ENCODE measurements around the gene CEP95.

CEP95 gene

DNA sequence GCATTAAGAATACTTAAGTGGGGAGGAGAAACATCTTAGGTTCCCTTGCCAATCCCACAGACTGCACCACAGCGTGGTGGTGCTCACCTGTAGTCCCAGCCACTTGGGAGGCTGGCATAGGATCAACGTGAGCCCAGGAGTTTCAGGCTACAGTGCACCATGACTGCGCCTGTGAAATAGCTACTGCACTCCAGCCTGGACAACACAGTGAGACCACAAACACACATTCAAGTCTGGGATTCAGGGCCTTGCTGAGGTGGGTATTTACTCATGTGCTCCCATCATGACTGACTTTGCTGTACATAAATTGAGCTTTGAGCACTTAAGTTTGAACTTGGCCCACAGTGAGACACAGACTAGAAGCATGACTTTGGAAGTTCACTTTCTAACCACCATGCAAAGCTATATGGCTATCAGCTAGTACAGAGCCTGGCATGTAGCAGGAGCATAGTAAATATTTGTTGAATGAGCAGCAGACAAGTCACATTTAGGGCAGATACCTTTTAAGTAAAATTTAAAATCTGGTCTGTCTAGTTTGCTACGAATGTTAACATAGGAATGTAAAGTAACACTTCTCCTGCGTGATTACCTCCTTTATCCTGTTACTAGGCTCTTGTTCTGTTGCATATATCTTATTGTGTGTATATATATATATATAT lies 33.5 kb downstream of the CEP95 start:
- H3K4me1 ChIP-seq (ENCODE audit: control insufficient read depth, insufficient read depth, low read length): no peaks in the 10 kb centered on the region
- no peaks in the 10 kb centered on the region for H3K27me3 ChIP-seq (ENCODE audit: control insufficient read depth, insufficient read depth, low read length)
- H3K36me3 ChIP-seq (ENCODE audit: control insufficient read depth, insufficient read depth, low read length): peaks cover 68% of the 10 kb centered on the region
- H3K9ac ChIP-seq (ENCODE audit: low read length): no peak overlapping the region
- no peak overlapping the region for H3K27ac ChIP-seq (ENCODE audit: low read depth, low read length)
- no peak overlapping the region for H3K4me3 ChIP-seq (ENCODE audit: low read depth, low read length)
- H3K9me3 ChIP-seq (ENCODE audit: control insufficient read depth, insufficient read depth, low read depth, low read length): no peaks in the 10 kb centered on the region

DNA sequence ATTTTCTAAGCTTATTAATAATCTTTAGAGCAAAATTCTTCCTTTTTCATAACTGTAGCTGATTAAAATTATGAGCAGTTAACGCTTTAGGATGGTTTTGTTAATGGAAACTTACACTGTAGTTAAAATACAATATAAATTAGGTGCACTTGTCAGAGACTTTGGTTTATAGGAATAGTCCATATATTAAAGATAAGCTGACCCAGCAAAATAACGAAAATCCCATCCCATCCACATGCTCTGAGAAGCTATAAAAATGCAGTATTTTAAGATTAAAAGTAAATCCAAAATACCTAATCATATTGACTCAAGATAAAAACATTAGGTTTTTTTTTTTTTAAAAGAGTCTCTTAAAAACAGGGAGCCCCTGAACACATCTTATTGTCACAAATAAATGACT lies 38.0 kb downstream of the CEP95 start:
- Histone ChIP-seq H3K27me3 (ENCODE audit: control insufficient read depth, insufficient read depth, low read length) (no peaks in the 10 kb centered on the region), H3K36me3 (ENCODE audit: control insufficient read depth, insufficient read depth, low read length) (peaks cover 36% of the 10 kb centered on the region), H3K4me3 (ENCODE audit: low read depth, low read length) (no peak overlapping the region), H3K9me3 (ENCODE audit: control insufficient read depth, insufficient read depth, low read depth, low read length) (no peaks in the 10 kb centered on the region), H3K4me1 (ENCODE audit: control insufficient read depth, insufficient read depth, low read length) (peaks cover 13% of the 10 kb centered on the region), H3K9ac (ENCODE audit: low read length) (no peak overlapping the region), H3K27ac (ENCODE audit: low read depth, low read length) (no peak overlapping the region)

DNA sequence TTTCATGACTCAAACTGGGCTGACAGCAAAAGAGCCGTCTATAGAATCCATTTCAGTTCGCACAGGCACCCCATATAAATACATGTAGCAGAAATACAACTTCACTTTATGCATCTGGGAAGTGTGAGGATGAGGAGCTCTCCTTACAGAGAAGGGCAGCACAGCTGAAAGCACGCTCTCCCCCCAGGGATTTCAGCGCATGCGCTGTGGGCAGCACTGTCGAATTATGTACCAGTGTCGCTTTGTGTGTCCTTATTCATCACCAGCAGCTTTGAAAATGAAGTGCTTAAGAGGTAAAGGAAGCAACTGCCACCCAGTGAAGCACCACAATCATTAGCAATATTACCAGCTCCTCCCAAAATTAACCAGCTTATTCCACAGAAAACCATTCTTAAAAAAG lies 39.9 kb downstream of the CEP95 start:
- Histone ChIP-seq H3K4me1 (ENCODE audit: control insufficient read depth, insufficient read depth, low read length) (peaks cover 13% of the 10 kb centered on the region), H3K4me3 (ENCODE audit: low read depth, low read length) (no peak overlapping the region), H3K27ac (ENCODE audit: low read depth, low read length) (no peak overlapping the region), H3K9ac (ENCODE audit: low read length) (no peak overlapping the region), H3K9me3 (ENCODE audit: control insufficient read depth, insufficient read depth, low read depth, low read length) (no peaks in the 10 kb centered on the region), H3K36me3 (ENCODE audit: control insufficient read depth, insufficient read depth, low read length) (peaks cover 38% of the 10 kb centered on the region), H3K27me3 (ENCODE audit: control insufficient read depth, insufficient read depth, low read length) (no peaks in the 10 kb centered on the region)

DNA sequence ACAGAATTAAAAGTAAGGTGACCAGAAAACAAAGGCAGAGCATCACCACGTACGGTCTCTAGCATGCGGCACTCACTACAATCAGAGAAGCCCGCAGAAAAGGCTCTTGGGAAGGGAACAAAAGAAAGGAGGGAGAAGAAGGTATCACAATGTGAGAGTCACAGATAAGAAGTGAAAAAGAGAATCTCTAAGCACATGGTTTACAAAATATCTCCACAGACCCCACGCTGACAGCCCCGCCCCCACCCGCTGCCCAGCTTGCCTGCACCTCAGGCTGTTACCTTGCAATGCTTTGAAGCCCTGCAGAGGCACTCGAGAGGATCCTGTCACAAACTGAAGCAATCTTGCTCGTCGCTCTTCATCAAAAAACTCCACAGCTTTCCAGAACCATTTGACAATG lies 40.5 kb downstream of the CEP95 start:
- Histone ChIP-seq H3K27ac (ENCODE audit: low read depth, low read length) (no peak overlapping the region), H3K4me3 (ENCODE audit: low read depth, low read length) (no peak overlapping the region), H3K4me1 (ENCODE audit: control insufficient read depth, insufficient read depth, low read length) (peaks cover 13% of the 10 kb centered on the region), H3K36me3 (ENCODE audit: control insufficient read depth, insufficient read depth, low read length) (peaks cover 33% of the 10 kb centered on the region), H3K9ac (ENCODE audit: low read length) (no peak overlapping the region), H3K27me3 (ENCODE audit: control insufficient read depth, insufficient read depth, low read length) (no peaks in the 10 kb centered on the region), H3K9me3 (ENCODE audit: control insufficient read depth, insufficient read depth, low read depth, low read length) (no peaks in the 10 kb centered on the region)

DNA sequence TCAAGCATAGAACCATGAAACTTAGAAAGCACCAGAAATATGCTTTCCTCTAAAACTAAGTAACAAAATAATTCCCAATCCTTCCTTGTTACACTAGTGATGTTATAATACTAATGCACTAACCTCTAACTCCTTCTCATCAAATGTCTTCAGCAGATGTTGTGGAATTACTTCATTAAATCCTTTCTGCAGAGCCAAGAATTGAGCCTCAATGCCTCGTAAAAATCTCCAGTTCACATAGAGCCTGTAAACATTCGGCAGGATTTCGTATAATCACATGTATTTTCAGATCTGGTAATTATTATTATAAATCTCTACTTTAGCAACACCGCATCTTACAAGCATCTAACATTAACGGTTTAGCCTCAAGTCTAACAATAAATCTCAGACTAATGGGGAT lies 44.7 kb downstream of the CEP95 start:
- peaks cover 17% of the 10 kb centered on the region for H3K4me1 ChIP-seq (ENCODE audit: control insufficient read depth, insufficient read depth, low read length)
- peaks cover 24% of the 10 kb centered on the region for H3K36me3 ChIP-seq (ENCODE audit: control insufficient read depth, insufficient read depth, low read length)
- H3K9me3 ChIP-seq (ENCODE audit: control insufficient read depth, insufficient read depth, low read depth, low read length): no peaks in the 10 kb centered on the region
- no peaks in the 10 kb centered on the region for H3K27me3 ChIP-seq (ENCODE audit: control insufficient read depth, insufficient read depth, low read length)
- no peak overlapping the region for H3K27ac ChIP-seq (ENCODE audit: low read depth, low read length)
- H3K4me3 ChIP-seq (ENCODE audit: low read depth, low read length): no peak overlapping the region
- no peak overlapping the region for H3K9ac ChIP-seq (ENCODE audit: low read length)

DNA sequence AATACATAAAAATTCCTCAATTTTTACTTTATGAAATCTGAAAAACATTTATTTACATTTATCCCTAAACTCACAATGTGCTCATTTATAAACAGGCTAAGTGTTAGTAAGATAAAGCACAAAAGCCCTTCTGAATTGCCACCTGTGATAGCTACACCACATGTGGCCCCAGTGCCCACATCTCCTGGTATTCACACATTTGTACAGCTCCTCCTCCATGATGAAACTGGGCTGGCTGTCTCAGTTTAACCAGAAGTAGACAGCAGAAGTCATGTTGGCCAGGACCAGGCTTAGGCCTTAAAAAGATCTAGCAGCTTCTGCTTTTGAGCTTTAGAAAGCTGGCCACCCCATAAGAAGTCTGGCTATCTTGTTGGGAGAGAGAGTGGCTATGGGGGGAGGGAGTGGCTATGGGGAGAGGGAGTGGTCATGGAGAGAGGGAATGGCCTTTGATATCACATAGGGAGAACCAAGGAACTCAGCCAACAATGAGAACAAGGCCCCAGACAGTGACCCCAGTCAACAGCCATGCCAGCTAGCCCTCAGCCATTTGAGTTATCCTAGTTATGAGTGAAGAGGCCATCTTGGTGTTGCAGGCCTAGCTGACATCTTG lies 47.4 kb downstream of the CEP95 start:
- no peak overlapping the region for H3K27ac ChIP-seq (ENCODE audit: low read depth, low read length)
- H3K4me1 ChIP-seq (ENCODE audit: control insufficient read depth, insufficient read depth, low read length): peaks cover 4% of the 10 kb centered on the region; the same call in 1 of the 2 replicates
- no peak overlapping the region for H3K9ac ChIP-seq (ENCODE audit: low read length)
- no peaks in the 10 kb centered on the region for H3K9me3 ChIP-seq (ENCODE audit: control insufficient read depth, insufficient read depth, low read depth, low read length)
- peaks cover 25% of the 10 kb centered on the region for H3K36me3 ChIP-seq (ENCODE audit: control insufficient read depth, insufficient read depth, low read length)
- H3K27me3 ChIP-seq (ENCODE audit: control insufficient read depth, insufficient read depth, low read length): no peaks in the 10 kb centered on the region
- no peak overlapping the region for H3K4me3 ChIP-seq (ENCODE audit: low read depth, low read length)

DNA sequence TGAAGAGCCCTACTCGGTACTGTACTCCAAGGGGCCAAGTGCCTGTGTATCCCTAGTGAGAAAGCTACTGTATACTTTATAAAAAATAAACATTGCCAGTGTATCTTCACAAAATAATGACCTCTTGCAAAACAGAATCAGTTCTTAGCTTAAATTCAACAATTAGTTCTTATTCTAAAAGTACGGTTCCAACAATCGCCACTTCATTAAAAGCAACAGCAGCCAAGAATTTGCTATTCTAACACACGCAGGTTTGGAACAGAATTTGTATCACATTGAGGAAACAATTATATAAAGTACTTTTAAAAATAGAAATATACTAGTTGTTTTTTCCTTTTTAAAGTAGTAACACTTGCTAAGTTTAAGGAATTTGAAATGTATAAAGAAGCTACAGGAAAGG lies 48.5 kb downstream of the CEP95 start:
- Histone ChIP-seq H3K9ac (ENCODE audit: low read length) (no peak overlapping the region), H3K4me3 (ENCODE audit: low read depth, low read length) (no peak overlapping the region), H3K27me3 (ENCODE audit: control insufficient read depth, insufficient read depth, low read length) (no peaks in the 10 kb centered on the region), H3K9me3 (ENCODE audit: control insufficient read depth, insufficient read depth, low read depth, low read length) (no peaks in the 10 kb centered on the region), H3K4me1 (ENCODE audit: control insufficient read depth, insufficient read depth, low read length) (peaks cover 4% of the 10 kb centered on the region; the same call in 1 of the 2 replicates), H3K36me3 (ENCODE audit: control insufficient read depth, insufficient read depth, low read length) (peaks cover 21% of the 10 kb centered on the region), H3K27ac (ENCODE audit: low read depth, low read length) (no peak overlapping the region)

DNA sequence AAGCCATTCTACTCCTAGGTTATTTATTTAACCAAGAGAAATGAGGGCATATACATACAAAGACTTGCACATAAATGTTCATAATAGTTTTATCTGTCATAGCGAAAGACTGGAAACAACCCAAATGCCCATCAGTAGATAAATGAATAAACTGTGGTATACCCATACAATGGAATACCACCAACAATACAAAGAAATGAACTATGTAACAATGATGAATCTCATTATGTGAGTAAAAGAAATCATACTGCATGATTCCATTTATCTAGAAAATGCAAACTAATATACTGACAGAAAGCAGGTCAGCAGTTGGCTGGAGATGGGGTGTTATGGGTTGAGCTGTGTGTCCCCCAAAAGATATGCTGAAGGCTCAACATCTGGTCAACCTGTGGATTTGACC lies 57.3 kb downstream of the CEP95 start:
- Histone ChIP-seq H3K9ac (ENCODE audit: low read length) (no peak overlapping the region), H3K36me3 (ENCODE audit: control insufficient read depth, insufficient read depth, low read length) (peaks cover 22% of the 10 kb centered on the region), H3K4me3 (ENCODE audit: low read depth, low read length) (no peak overlapping the region), H3K4me1 (ENCODE audit: control insufficient read depth, insufficient read depth, low read length) (no peaks in the 10 kb centered on the region), H3K27me3 (ENCODE audit: control insufficient read depth, insufficient read depth, low read length) (no peaks in the 10 kb centered on the region), H3K9me3 (ENCODE audit: control insufficient read depth, insufficient read depth, low read depth, low read length) (no peaks in the 10 kb centered on the region), H3K27ac (ENCODE audit: low read depth, low read length) (no peak overlapping the region)

DNA sequence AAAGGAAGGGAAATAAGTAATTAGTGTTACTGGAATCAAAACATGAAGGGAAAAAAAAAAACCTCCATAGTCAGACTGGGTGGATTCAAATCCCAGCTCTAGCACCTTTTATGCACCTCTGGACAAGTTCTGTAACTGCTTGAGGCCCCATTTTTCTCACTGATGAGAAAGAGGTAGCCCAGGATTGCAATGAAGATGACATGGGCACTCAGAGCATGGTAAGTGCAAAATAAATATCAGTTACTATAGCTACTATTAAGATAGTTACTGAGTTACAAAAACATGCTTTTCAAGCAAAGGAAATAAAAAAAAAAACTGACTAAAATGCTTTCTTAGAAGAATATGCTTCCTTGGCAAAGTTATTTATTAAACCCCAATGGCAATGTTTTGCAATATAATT lies 58.8 kb downstream of the CEP95 start:
- H3K9ac ChIP-seq (ENCODE audit: low read length): no peak overlapping the region
- H3K27me3 ChIP-seq (ENCODE audit: control insufficient read depth, insufficient read depth, low read length): no peaks in the 10 kb centered on the region
- H3K27ac ChIP-seq (ENCODE audit: low read depth, low read length): no peak overlapping the region
- H3K36me3 ChIP-seq (ENCODE audit: control insufficient read depth, insufficient read depth, low read length): peaks cover 22% of the 10 kb centered on the region
- no peaks in the 10 kb centered on the region for H3K9me3 ChIP-seq (ENCODE audit: control insufficient read depth, insufficient read depth, low read depth, low read length)
- H3K4me3 ChIP-seq (ENCODE audit: low read depth, low read length): no peak overlapping the region
- H3K4me1 ChIP-seq (ENCODE audit: control insufficient read depth, insufficient read depth, low read length): no peaks in the 10 kb centered on the region

DNA sequence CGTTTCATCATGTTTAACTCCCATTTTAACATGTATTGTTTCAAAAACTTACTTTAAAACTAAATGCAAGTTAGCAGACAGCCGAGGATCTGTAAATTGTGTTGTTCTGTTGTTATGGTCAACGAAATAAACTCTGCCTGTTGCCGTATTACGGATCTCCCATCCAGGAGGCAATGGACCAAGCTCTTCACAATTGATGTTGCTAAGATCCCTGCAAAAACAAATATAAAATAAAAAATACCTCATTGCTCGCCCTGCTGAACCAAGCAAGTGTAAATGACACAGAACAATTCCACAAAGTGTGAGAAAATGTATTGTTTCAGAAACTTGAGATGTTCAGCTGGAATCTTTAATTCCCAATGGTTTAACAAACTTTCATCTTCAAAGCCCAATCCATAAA lies 65.0 kb downstream of the CEP95 start:
- Histone ChIP-seq H3K36me3 (ENCODE audit: control insufficient read depth, insufficient read depth, low read length) (peaks cover 18% of the 10 kb centered on the region), H3K4me1 (ENCODE audit: control insufficient read depth, insufficient read depth, low read length) (no peaks in the 10 kb centered on the region), H3K27me3 (ENCODE audit: control insufficient read depth, insufficient read depth, low read length) (no peaks in the 10 kb centered on the region), H3K9me3 (ENCODE audit: control insufficient read depth, insufficient read depth, low read depth, low read length) (no peaks in the 10 kb centered on the region), H3K27ac (ENCODE audit: low read depth, low read length) (no peak overlapping the region), H3K9ac (ENCODE audit: low read length) (no peak overlapping the region), H3K4me3 (ENCODE audit: low read depth, low read length) (no peak overlapping the region)

DNA sequence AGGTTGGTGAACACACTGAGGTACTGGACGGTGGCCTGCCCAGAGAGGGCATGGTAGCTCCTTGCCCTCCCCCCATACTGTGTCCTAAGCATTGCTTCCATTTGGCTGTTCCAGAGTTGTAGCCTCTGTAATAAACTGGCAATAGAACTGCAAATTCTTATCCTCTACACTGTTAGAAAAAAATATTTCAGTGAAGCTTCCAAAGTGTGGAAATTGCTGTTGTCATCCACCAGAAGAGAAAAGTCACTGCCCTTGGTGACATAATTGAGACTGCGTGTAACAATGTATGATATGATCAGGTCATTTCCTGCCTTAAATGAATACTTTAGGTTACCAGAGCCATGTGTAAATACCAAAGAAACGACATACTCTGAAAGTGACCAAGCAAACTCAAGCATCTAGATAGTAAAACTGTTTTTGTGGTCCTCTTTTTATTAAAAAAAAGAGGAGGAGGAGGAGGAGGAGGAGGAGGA lies 65.9 kb downstream of the CEP95 start:
- Histone ChIP-seq H3K36me3 (ENCODE audit: control insufficient read depth, insufficient read depth, low read length) (peaks cover 21% of the 10 kb centered on the region), H3K9me3 (ENCODE audit: control insufficient read depth, insufficient read depth, low read depth, low read length) (no peaks in the 10 kb centered on the region), H3K9ac (ENCODE audit: low read length) (no peak overlapping the region), H3K27me3 (ENCODE audit: control insufficient read depth, insufficient read depth, low read length) (no peaks in the 10 kb centered on the region), H3K4me1 (ENCODE audit: control insufficient read depth, insufficient read depth, low read length) (no peaks in the 10 kb centered on the region), H3K27ac (ENCODE audit: low read depth, low read length) (no peak overlapping the region), H3K4me3 (ENCODE audit: low read depth, low read length) (no peak overlapping the region)
